ENCODE data around the gene SLC32A1.

The SLC32A1 gene, protein sequence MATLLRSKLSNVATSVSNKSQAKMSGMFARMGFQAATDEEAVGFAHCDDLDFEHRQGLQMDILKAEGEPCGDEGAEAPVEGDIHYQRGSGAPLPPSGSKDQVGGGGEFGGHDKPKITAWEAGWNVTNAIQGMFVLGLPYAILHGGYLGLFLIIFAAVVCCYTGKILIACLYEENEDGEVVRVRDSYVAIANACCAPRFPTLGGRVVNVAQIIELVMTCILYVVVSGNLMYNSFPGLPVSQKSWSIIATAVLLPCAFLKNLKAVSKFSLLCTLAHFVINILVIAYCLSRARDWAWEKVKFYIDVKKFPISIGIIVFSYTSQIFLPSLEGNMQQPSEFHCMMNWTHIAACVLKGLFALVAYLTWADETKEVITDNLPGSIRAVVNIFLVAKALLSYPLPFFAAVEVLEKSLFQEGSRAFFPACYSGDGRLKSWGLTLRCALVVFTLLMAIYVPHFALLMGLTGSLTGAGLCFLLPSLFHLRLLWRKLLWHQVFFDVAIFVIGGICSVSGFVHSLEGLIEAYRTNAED

DNA sequence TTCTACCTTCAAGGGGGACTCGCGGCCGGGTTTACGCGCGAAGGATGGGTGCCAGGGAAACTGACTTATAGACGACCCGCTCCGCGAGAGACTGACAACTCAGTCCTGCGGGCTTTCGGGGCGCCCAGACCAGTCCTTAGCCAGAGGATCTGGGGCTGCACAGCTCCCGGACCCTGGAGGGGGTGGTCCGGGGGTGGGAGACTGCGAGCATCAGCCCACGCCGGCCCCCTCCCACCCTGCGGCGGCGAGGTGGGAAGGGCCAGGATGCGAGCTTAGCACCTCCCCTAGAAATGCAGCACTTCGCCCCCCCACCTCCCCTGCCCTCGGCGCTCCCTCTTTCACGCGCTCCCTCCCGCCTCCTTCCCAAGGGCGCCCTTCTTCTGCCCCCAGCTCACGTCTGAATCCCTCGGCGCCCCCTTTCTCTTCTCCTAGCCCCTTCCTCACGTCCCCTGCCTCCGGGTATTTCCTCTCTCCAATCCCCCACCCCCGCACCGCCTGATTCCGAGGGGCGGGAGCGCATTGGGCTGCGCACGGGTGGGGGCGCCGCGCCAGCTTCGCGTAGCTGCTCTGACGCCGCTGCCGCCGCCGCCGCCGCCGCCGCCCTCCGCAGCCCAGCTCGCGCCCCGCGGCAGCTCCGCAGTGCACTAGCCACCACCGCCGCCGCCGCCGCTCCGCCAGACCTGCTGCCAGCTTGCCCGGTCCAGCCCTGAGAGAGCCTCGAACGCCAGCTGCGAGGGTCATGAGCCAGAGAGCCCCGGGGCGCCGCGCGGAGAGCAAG lies at the start of gene SLC32A1:
TSS of gene SLC32A1 (plus strand) at position 639 of the 778 bp plus-strand sequence. CDS start 239 bp downstream, outside the sequence.
- Histone ChIP-seq H3K4me1 (no peaks in the 10 kb centered on the region), H3K4me3 (no peak within 1 kb of the TSS), H3K9me3 (no peaks in the 10 kb centered on the region), H3K36me3 (replicated peaks) (no peaks in the 10 kb centered on the region), H3K27me3 (ENCODE audit: low read depth) (peaks cover 83% of the 10 kb centered on the region)
- in situ Hi-C loops (cut with MboI; ENCODE audit: low sequenced_read_pairs): no loop called here
- no peak for DNase-seq (ENCODE audit: low spot score in 2 of 2)

DNA sequence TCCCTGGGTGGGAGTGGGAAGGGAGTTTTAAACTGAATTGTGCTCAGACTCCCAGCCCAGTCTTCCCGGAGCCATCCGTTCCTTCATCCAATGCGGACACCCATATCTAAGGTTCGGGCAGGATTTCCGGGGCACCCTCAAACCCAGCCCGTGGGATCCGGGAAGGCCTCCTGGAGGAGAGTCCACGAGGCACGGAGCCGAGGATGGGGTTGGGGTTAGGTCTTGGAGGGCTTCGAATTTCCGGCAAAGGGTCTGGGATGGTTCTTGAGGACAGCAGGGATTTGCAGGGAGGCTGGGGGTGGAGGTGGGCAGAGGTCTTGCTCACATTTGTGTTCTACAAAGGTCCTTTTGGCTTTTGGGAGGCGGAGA lies 49.5 kb upstream of the SLC32A1 start:
- DNase-seq (ENCODE audit: low spot score in 2 of 2): no peak
- H3K27me3 ChIP-seq (ENCODE audit: low read depth): 0 out of 2 replicates have a peak, but pooled peaks cover 2% of the 10 kb centered on the region
- H3K9me3 ChIP-seq: no peaks in the 10 kb centered on the region
- peak overlapping the region; percentile 51 for H3K4me3 ChIP-seq
- H3K36me3 ChIP-seq (replicated peaks): no peaks in the 10 kb centered on the region
- peaks cover 3% of the 10 kb centered on the region; the same call in 1 of the 2 replicates for H3K4me1 ChIP-seq
- in situ Hi-C loops (cut with MboI; ENCODE audit: low sequenced_read_pairs): no loop called here

DNA sequence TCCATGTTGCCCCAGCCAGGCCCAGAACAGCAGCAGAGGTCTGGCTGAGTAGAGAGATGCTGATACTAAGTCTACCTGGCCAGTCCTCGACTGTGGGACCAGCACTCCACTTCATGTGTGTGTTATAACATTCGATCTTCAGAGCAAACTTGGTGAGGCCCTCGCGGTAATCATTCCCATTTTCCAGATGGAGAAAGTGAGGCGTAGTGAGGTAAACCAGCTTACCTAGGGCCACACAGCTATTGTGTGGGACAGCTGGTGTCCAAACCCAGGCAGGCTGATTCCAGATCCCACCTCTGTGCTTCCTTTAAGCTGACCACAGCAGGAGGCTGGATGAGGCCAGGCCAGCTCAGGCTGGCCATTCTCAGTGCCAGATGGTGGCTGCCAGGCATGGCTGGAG lies 47.7 kb upstream of the SLC32A1 start:
- Histone ChIP-seq H3K36me3 (replicated peaks) (no peaks in the 10 kb centered on the region), H3K27me3 (ENCODE audit: low read depth) (no peaks in the 10 kb centered on the region), H3K9me3 (no peaks in the 10 kb centered on the region), H3K4me3 (no peak overlapping the region), H3K4me1 (peaks cover 3% of the 10 kb centered on the region; the same call in 1 of the 2 replicates)
- no peak for DNase-seq (ENCODE audit: low spot score in 2 of 2)
- in situ Hi-C loops (cut with MboI; ENCODE audit: low sequenced_read_pairs): no loop called here

DNA sequence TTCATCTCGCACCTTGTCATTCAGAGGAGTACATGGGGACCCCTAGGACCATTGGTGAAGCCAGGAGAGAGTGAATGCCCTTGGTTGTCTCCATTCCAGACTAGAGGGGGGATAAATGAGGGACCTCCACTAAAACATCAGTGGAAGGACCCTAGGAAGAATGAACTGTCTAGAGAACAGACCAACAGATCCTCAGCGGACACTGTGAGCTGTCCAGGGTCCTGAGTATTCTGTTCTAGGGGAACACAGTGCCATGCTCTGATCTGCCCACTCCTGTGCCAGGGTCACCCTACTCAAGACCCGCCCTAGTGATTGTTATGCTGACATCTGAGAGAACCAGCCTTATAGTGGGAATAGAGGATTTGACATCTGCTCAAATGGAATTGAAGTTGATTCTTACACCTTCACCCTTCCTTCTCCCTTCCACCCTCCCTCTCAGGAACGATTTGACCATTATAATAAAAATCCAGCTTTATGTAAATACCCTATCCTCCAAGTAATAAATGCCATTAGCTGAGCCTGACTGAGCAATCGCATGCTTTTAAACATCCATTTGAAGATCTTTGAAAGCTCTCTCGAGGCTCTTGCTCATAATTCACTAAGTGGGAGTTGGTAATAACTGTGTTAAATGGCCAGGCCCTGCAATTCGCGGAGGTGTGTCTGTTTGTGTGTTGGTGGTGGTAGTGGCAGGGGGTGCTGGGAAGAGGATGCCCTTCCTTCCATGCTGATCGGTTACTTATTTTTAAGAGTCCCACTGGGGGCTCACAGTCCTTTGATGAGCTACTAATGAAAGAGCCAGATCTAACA lies 43.6 kb upstream of the SLC32A1 start:
- in situ Hi-C loops (cut with MboI; ENCODE audit: low sequenced_read_pairs): no loop called here
- Histone ChIP-seq H3K4me3 (no peak overlapping the region), H3K9me3 (no peaks in the 10 kb centered on the region), H3K4me1 (no peaks in the 10 kb centered on the region), H3K27me3 (ENCODE audit: low read depth) (no peaks in the 10 kb centered on the region), H3K36me3 (replicated peaks) (no peaks in the 10 kb centered on the region)
- peak in 1 of 2 experiments; percentile 70 for DNase-seq (ENCODE audit: low spot score in 2 of 2)

DNA sequence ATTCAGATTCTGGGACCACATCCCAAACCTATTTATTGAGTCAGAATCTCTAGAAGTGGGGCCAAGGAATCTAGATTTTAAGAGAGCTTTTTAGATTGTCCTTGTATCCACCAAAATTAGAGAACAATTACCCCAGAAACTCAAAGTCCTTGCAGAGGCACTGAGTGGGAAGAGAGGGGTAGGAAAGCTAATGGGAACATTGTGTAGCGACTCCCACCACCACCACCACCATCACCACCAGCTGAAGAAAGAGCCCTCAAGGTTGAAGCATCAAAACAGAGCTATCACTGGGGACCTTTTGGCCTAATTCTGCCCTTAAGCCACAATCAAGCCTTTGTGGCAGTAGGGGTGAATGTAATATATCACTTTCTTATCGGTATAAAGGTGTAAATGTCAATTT lies 39.0 kb upstream of the SLC32A1 start:
- no peaks in the 10 kb centered on the region for H3K27me3 ChIP-seq (ENCODE audit: low read depth)
- no peaks in the 10 kb centered on the region for H3K9me3 ChIP-seq
- H3K4me3 ChIP-seq: no peak overlapping the region
- no peak for DNase-seq (ENCODE audit: low spot score in 2 of 2)
- H3K36me3 ChIP-seq (replicated peaks): no peaks in the 10 kb centered on the region
- H3K4me1 ChIP-seq: no peaks in the 10 kb centered on the region
- in situ Hi-C loops (cut with MboI; ENCODE audit: low sequenced_read_pairs): no loop called here

DNA sequence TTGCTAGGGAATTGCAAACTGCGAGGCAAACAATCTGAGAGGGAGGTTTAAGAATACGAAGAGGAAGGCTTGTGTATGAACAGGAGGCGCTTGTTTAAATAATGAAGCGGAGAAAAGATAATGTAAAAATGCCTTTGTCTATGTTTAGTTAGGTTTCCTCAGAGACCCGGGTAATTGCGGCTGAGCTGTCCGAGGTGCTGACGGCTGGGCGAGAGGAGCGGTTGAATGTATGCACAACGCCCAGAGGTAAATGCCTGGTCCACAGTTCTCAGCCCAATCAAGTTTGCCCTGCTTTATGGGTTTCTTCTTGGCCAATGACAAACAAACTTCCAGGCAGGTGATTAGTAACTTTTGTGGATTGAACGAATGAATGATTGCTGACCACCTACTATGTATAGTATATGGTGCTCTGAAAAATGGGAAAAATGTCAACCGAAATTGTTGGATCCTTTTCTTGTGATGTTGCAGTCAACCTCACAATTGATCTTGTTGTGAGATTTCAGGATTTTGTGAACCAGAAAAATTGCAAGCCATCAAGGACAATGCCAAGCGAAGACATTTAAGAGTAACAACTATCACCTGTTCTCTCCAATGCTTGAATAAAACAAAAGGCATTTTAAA lies 38.3 kb upstream of the SLC32A1 start:
- Histone ChIP-seq H3K4me1 (no peaks in the 10 kb centered on the region), H3K4me3 (no peak overlapping the region), H3K9me3 (no peaks in the 10 kb centered on the region), H3K36me3 (replicated peaks) (no peaks in the 10 kb centered on the region), H3K27me3 (ENCODE audit: low read depth) (no peaks in the 10 kb centered on the region)
- peak; percentile 30 to 80 for DNase-seq (ENCODE audit: low spot score in 2 of 2)
- in situ Hi-C loops (cut with MboI; ENCODE audit: low sequenced_read_pairs): no loop called here

DNA sequence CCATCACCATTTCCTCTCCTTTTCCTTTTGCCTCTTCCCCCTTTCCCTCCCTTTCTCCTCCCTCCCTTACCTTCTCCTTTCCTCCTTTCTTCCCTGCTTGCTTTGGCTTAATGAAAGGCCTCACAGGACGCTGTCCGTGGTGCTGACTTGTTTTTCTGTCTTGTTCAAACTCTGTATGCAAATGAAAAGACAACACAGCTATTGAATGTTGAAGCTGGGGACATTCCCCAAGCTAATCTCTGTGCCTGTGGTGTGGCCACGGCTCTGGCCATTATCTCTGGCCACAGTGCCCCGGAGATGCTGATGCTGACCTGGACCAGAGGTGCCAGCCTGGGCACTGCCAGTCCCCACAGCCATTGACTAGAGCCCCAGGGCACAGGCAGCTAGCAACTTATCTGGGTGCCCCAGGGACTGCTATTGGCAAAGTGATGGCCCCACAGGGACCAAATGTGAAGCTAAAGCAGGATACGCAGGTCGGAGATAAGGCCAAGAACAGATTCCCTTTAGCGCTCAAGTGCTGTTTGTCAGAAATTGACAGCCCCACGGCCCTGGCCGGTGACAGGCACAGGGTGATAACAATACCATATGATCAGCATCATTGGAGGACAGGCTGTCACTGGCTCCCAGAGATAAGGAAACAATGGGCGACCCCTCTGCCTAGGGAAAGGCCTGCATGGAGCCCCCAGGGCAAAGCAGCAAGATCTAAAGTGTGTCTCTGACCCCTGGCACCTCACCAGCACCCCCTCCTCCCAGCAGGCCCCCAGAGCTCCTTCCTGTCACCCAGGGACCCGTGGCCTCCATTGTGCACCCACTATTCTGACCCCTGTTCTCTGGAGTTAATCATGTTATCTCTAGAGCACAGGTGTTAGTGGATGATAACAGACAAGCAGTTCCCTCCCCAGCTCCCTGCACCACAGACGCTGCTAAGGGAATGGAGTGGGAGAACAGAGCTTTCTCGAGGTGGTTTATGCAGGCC lies 31.6 kb upstream of the SLC32A1 start:
- no peaks in the 10 kb centered on the region for H3K9me3 ChIP-seq
- H3K36me3 ChIP-seq (replicated peaks): no peaks in the 10 kb centered on the region
- in situ Hi-C loops (cut with MboI; ENCODE audit: low sequenced_read_pairs): no loop called here
- H3K4me3 ChIP-seq: no peak overlapping the region
- H3K4me1 ChIP-seq: no peaks in the 10 kb centered on the region
- no peaks in the 10 kb centered on the region for H3K27me3 ChIP-seq (ENCODE audit: low read depth)
- peak; percentile 70 to 87 for DNase-seq (ENCODE audit: low spot score in 2 of 2)

DNA sequence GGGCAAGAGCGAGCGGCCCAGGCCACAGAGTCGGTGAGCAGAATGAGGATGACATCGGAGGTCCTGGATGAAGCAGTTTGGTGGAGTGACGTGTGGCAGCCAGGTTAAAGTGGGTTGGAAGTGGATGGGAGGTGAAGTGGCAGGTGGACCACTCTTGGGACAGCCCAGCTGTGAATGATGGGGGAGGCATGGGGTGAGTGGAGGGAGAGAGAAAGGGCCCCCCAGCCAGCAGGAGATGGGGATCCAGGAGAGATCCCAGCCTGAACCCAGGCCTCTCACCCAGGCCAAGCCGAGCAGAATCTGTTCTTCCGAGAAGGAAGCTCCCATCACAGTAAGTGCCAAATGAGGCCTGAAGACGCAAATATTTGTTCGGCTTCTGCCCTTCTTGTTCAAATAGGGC lies 27.0 kb upstream of the SLC32A1 start:
- Histone ChIP-seq H3K4me1 (no peaks in the 10 kb centered on the region), H3K36me3 (replicated peaks) (no peaks in the 10 kb centered on the region), H3K9me3 (no peaks in the 10 kb centered on the region), H3K27me3 (ENCODE audit: low read depth) (peaks cover 7% of the 10 kb centered on the region), H3K4me3 (no peak overlapping the region)
- in situ Hi-C loops (cut with MboI; ENCODE audit: low sequenced_read_pairs): no loop called here
- DNase-seq (ENCODE audit: low spot score in 2 of 2): no peak

DNA sequence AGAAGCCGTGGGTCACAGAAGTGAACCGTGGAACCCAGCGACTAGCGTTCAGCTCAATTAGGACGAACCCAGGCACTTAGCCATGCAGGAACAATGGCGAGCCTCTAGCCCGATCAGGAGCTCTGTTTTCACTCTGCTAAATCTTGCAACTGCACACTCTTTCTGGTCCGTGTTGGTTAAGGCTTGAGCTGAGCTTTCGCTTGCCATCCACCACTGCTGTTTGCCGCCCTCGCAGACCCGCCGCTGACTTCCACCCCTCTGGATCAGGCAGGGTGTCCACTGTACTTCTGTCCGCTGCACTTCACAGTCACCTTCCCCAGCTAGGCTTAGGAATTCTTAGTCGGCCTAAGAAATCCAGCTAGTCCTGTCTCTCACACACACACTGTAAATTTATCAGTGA lies 25.7 kb upstream of the SLC32A1 start:
- Histone ChIP-seq H3K27me3 (ENCODE audit: low read depth) (peaks cover 7% of the 10 kb centered on the region), H3K4me3 (no peak overlapping the region), H3K9me3 (no peaks in the 10 kb centered on the region), H3K4me1 (no peaks in the 10 kb centered on the region), H3K36me3 (replicated peaks) (no peaks in the 10 kb centered on the region)
- DNase-seq (ENCODE audit: low spot score in 2 of 2): no peak
- in situ Hi-C loops (cut with MboI; ENCODE audit: low sequenced_read_pairs): no loop called here

DNA sequence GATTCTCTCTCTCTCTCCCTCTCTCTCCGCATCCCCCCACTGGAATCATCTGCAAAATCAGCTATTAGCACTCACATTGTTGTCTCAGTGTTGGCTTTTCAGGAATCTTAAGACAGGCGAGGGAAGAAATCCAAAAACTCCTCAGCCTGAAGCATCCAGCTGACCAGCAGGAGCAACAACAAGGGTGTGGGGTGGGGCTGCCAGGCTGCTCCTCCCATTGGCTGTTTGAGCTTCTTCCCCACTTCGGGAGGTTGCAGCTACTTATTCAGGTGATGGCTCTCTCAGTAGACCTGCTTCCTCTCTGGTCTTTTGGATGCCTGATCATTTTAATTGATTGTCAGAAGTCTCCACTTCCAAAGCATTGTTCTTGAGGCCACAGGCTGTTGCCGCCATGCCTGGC lies 24.1 kb upstream of the SLC32A1 start:
- Histone ChIP-seq H3K36me3 (replicated peaks) (no peaks in the 10 kb centered on the region), H3K9me3 (no peaks in the 10 kb centered on the region), H3K4me1 (no peaks in the 10 kb centered on the region), H3K27me3 (ENCODE audit: low read depth) (peaks cover 7% of the 10 kb centered on the region), H3K4me3 (no peak overlapping the region)
- DNase-seq (ENCODE audit: low spot score in 2 of 2): no peak
- in situ Hi-C loops (cut with MboI; ENCODE audit: low sequenced_read_pairs): no loop called here

DNA sequence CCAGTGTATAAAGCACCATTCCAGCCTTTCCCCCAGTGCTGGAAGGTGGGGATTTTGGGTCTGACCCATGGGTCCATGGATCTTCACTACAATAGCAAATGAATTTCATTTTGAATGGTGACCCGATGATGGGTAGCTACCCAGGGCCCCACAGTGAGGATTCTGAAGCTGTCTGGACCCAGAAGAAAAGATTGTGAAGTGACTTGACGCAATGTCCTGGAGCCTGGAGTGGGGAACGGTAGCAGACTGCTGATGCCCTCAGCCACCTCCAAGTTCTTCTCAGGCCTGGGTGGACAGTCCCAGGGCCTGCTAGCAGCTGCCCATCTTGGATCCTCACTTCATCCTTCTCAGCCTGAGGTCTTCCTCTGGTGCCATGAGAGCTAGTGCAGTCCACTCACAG lies 23.4 kb upstream of the SLC32A1 start:
- Histone ChIP-seq H3K9me3 (no peaks in the 10 kb centered on the region), H3K4me1 (no peaks in the 10 kb centered on the region), H3K4me3 (no peak overlapping the region), H3K36me3 (replicated peaks) (no peaks in the 10 kb centered on the region), H3K27me3 (ENCODE audit: low read depth) (peaks cover 7% of the 10 kb centered on the region)
- in situ Hi-C loops (cut with MboI; ENCODE audit: low sequenced_read_pairs): no loop called here
- DNase-seq (ENCODE audit: low spot score in 2 of 2): no peak

DNA sequence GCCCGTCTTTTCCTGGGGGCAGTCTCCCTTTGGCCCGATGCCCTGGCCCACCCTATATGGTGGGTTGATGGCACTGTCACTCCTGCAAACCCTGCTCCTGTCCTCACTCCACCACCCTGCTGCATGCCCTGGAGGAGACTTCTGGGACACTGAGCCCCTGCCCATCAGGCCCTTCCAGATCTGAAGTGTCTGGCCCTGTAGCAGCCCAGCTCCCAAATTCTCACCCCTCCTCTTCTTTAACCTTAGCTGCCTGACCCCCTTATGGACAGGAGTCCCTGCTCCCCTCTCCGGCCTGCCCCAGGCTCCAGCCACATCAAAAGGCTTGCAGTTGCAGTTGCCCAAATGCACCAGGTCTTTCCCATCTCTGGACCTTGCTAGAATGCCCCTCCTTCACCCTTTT lies 20.8 kb upstream of the SLC32A1 start:
- in situ Hi-C loops (cut with MboI; ENCODE audit: low sequenced_read_pairs): no loop called here
- Histone ChIP-seq H3K4me3 (no peak overlapping the region), H3K4me1 (no peaks in the 10 kb centered on the region), H3K9me3 (no peaks in the 10 kb centered on the region), H3K27me3 (ENCODE audit: low read depth) (peaks cover 7% of the 10 kb centered on the region), H3K36me3 (replicated peaks) (no peaks in the 10 kb centered on the region)
- no peak for DNase-seq (ENCODE audit: low spot score in 2 of 2)

All from HAP-1 (cell line).